Stimulated activated CD4-positive, alpha-beta T cell treated with anti-CD3 and anti-CD28 coated beads, Interleukin-15, amount 100 ng/mL, for 1 hour (primary cell): Measurements from ENCODE around the gene IFNGR1.

Experiments
- DNase-seq, 2 donors: peaks; one replicate each; pipeline ENCODE4 v3.0.0-alpha.2; 2020; ENCODE audit warnings: low read depth in 1 of 2, low spot score in 1 of 2

The IFNGR1 gene

DNA sequence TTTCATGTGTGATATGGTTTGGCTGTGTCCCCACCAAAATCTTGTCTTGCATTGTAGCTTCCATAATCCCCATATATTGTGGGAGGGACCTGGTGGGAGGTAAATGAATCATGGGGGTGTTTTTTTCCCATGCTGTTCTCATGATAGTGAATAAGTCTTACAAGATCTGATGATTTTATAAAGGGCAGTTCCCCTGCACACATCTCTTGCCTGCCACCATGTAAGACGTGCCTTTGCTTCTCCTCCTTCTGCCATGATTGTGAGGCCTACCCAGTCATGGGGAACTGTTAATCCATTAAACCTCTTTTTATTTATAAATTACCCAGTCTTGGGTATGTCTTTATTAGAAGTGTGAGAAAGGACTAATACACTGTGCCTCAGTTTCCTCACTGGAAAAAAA, 41.6 kb downstream of the IFNGR1 start:
- DNase-seq, result no peak

DNA sequence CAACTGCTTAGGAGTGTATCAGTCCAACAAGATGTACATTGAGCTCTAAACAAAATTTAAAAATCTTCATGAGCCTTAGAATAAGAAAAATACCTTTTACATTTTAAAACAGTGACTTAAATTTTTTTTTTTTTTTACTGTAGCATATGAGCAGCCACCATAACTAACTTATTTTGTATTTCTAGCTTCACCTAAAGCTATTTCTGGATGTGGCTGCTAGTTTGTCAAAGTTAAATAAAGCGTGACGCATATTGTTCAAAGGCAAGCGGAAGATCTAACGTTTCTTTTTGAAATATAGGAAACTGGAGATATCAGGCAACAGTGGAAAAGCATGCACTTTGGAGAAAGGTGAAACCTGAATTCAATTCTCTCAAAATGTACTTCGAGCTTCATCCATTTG, 42.5 kb downstream of the IFNGR1 start:
- no peak for DNase-seq

DNA sequence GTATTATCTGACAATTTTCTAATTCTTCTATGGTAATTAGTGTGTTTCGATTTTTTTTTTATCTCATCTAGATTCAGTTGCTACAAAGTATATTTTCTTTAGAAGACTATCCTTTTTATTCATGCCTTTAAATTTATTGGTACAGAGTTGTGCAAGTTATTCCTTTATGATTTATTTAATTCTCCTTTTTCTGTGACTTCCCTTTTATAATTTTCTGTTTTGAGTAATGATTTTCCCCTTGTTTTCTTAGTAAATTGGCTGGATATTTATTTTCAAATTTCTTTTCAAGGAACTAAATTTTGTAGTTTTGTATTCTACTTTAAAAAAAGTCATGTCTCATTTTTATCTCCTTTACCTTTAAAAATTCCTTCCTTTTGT, 43.3 kb downstream of the IFNGR1 start:
- DNase-seq, result no peak

DNA sequence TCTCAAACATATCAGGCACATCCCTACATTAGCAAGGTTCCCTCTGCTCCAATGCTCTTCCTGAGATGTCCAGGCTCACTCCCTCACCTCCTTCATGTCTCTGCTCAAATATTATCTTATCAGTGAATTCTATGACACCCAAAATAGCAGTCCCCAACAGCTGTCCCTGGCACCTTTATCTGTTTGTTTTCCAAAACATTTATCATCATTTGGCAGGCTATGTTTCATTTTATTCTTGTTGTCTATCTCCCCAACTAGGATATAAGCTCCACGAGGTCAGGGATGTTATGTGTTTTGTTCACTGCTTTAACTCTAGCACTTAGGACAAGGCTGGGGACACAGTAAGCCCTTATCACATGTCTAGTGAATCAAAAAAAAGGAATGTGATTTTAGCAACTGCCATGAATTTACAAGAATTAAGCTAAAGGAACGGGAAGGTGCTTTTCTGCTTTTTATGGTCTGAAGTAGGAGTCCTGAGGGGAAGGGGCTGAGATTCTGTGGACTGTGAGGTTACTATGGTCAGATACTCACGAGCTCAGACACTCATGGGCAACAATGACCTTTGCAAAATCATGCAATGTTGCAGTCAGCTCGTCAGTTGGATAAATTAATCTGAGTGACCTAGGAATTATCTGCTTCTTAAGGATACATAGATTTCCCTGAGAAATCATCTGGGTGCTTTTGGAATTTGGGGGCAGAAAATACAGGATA, 43.9 kb downstream of the IFNGR1 start:
- no peak for DNase-seq

DNA sequence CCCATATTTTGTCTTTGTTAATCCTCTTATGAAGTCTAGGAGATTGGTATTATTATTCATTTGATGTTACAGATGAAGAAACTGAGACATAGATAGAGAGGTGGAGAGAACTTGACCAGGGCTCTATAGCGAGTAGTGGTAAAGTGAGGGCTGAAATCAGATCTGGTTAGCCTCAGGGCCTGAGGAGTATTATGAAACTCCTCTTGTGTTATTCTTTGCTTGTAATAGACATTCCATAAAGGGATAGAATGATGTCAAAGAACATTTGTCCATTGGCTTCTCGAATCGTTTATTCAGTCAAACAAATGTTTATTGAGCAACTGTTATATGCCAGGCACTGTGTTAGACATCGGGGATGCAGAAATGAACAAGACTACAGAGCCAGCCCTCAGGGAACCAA, 45.7 kb downstream of the IFNGR1 start, which contains the start of gene IL22RA2:
TSS of gene IL22RA2 (minus strand) at position 144 of the 400 bp plus-strand sequence. CDS start 11,895 bp downstream, outside the sequence.
- no peak for DNase-seq

DNA sequence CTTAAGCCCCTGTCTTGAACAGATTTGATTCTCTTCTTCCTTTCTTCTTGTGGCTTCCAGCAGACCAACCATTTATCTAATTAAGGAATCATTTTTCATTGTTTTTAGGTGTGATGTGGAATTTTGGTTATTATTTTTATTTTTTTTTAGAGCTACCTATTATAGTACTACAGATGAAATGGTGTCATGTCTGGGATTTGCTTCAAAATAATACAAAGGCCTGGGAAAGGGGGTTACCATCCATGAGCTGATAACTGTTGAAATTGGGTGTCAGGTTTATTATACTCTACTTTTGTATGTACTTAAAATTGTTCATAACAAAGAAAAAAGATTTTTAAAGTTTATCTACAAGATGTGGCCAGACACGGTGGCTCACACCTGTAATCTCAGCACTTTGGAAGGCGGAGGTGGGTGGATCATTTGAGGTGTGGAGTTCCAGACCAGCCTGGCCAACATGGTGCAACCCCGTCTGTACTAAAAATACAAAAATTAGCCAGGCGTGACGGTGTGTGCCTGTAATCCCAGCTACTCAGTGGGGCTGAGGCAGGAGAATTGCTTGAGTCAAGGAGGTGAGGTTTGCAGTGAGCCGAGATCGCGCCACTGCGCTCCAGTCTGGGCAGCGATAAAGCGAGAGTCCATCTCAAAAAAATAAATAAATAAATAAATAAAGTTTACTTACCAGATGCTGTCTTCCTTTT, 46.3 kb downstream of the IFNGR1 start:
- no peak for DNase-seq

DNA sequence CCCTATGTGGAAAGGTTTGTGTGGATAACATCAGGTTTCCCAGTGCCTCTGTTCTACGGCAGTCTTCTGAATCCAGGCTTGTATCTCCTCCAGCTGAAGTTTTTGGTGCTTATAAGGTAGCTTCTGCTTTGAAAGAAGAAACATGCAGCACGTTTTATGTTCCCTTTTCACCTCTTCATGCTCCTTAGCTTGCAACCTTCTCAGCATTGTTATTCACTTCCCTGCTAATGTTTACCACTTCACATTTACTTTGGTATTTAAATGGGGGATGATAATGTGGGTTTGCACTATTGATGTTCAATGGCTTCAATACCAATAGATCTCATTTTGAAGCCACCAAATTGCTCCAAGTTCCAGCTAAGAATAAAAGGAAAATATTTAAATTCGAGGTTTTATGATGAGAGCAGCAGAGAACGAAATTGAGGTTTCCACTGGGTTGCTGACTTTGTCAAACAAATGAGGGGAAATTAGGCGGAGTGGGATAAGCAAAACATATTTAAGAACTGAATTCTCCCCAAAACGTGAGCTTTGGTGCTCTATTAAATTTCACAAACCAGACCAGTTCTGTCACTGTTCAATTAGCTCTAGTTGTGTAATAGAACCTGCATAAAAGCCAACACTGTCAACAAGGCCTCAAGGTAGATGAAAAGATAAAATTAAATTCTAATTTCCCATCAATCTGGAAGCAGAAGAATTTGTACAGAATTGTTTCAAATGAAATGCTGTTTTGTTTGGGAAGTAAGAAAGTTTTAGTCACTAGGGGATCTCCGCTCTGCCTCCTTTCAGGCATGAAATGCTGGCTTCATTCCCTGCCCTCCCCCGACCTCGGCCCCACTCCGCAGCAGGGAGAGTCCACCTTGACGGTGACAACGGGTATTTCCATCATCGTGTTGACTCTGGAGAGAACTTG, 47.1 kb downstream of the IFNGR1 start:
- no peak for DNase-seq

DNA sequence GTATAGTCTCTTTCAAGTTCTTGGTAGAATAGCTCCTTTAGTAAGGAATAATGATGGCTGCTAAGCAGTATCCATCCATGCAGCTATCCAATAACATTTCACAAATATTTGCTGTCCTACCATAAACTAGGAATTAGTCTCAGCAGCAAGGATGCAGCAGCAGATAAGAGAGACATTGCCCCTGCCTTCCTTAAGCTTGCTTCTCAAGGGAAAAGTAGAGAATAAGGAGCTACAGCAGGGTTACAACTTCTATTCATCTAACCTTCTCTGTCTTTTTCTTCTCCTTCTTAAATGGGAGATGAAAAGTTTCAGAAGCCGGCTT, 48.2 kb downstream of the IFNGR1 start:
- DNase-seq, result no peak

DNA sequence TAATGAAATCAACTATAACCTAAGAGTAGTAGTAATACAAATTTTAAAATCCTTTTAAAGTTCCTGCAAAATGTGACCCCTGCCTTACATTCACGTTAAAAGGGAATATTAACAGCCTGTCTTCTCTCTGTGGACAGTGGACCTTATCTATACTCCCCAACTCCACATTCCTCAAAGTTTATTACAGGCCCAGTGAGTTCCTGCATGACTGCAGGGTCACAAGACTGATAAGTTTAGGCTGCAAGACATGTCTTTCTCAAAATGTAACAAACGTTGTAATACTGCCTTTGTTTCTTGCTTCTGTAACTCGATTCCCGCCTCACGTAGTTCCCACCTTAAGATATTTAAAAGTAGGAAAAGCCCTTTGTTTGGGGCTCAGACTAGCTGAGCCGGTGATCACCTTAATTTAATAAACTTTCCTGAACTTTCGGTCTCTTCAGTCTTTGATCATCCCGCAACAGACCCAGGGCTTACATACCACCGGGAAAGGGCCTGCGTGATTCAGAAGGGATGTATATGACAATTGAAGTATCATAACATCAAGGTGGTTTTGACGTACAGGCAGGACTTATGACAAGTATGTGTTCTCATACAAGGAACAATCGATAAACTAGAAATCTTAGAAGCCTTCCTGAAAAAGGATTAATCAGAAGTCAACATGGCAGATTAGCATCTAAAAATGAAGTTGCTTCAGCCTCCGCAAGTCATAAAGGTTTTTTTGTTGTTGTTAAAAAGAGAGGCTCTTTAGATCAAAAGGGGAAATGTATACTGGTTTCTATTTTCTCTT, 48.7 kb downstream of the IFNGR1 start:
- no peak for DNase-seq

DNA sequence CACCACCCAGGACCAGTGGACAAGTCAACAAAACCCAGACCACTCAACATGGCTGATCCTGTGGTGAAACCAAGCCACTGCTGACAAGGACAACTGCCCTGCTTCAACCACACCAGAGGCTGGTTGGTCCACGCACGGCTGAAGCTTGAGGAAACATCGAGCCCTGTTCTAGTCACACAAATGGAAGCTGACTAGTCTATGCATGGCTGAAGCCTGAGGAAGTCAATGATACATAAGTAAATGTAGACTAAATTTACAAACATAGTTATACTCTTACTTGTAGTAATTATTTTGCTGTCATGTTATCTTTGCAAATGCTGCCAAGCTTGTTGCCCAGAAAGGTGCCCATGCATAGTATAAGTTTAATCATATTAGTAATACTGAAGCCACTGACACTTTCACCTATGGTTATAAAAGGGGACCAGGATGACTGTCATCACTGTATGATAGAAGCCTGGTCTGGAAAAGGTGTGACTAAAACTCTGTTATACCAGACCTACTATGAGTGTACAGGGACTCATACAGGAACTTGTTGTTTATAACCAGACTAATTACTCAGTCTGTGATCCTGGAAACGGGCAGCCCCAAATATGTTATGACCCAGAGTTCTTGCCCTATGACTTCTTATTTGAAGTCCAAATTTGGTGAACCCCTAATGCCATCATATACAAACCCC, 51.3 kb downstream of the IFNGR1 start:
- no peak for DNase-seq

DNA sequence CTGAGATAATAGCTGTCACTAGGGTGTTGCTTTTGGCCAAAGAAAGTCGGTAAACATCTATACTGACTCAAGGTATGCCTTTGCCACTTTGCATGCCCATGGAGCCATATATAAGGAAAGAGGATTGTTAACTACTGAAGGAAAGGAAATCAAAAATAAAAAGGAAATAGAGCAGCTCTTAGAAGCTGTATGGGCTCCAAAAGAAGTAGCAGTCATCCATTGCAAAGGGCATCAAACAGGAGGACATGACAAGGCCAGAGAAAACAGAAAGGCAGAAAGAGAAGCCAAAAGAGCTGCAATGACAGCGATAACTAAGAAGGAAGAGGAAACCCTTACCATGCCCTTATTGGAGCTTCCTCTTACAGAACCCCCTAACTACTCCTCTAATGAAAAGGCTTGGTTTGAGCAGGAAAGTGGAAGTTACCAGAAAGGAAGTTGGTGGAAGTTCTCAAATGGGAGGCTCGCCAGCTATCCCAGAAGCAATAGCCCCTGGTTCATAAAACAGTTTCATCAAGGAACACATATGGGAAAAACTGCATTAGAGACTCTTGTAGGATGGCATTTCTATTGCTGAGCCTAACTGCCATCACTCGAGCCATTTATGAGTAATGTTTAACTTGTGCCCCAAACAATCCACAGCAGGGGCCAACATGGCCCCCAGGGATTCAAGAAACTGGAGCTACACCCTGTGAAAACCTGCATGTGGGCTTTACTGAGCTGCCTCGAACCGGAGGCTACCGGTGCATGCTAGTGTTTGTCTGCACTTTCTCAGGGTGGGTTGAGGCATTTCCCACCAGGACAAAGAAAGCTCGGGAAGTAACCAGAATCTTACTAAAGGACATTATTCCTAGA, 52.7 kb downstream of the IFNGR1 start:
- DNase-seq, result no peak

DNA sequence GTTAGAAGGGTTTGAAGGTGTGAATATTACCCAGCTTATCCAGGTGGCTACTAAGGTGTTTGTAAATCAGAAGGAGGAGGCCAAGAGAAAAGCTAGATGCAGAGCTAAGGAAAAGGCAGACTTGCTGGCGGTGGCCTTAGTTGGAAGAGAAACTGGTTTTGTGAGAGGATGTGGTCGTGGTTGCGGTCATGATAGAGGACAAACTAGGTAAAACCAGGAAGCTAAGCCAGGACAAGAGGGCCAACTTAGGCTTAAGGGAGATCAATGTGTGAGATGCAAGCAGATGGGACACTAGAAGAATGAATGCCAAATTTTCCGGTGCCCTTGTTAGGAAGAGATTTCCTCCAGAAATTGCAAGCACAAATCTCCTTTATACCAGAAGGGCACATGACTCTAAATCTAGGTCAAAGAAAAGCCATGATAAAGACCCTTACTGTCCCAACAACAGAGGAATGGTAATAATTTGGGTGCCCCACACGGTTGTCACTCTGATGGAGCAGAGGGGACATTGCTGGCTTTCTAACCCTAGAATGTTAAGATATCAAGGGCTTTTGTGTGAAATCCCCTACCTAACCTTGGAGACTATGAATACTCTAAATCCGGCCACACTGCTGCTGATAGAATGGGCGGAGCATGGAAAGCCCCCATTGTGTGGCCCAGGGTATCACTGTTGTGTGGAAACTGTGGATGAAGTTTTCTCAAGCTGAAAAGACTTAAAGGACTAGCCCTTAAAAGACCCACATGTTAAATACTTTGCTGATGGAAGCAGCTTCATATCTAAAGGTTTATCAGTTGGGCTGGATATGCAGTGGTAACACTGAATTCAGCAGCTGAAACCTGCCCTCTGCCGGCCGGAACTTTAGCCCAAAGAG, 53.6 kb downstream of the IFNGR1 start:
- DNase-seq, result peak; percentile 1 to 12

DNA sequence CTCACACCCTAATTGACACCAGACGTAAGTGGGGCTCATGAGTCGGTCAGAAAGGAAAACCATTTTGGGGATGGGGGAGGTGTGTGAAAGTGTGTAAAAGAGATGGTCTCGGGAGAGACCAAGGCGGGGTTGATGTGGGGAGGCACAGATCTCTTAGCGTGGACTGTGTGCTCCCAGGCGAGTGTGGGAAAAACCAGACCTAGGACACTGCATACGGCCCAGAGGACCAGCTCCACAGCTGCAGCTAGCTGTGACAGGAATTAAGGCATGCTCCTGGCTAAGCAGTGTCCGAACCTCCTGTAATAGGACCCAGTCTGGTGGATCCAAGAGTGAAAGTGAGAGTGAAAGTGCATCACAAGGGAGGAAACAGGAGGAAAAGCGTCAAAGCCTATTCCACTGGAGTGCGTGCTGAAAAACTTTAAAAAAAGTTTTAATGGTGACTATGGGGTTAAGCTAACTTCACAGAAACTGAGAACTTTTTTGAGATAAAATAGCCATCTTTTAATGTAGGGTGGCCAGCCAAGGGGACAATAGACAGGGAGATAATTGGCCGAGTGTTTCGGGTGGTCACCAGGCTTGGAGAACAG, 55.4 kb downstream of the IFNGR1 start:
- no peak for DNase-seq

DNA sequence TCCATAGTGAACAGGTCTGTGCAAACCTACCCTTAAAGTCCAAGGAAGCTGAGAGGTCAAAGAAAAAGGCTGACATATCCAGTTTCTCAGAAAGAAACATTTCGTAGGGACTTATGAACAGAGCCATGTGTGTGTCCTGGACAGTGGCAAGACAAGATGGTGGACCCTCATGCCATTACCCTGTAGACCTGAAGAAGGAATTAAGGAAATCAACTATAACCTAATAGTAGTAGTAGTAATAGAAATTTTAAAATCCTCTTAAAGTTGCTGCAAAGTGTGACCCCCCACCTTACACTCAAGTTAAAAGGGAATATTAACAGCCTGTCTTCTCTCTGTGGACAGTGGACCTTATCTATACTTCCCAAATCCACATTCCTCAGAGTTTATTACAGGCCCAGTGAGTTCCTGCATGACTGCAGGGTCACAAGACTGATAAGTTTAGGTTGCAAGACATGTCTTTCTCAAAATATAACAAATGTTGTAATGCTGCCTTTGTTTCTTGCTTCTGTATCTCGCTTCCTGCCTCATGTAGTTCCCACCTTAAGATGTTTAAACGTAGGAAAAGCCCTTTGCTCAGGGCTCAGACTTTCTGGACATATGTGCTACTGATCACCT, 56.4 kb downstream of the IFNGR1 start:
- DNase-seq, result no peak

DNA sequence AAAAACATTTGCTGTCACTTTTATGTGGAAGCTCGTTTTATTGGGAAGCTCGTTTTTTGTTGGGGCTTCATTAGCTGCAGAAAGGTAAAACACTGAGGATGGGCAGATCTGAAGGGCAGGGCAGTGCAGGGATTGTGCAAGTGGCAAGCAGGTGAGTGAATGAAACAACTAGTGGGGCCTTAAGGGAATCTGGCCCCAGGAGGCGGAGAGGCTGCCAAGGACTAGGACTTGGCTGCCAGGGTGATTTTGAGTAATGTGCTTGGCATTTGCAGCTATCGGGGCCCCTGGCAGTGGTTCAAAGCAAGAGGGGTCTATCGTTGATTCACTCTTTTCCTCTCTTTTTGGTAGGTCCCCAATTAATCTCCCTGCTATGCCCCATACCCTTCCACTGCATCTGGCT, 57.2 kb downstream of the IFNGR1 start:
- no peak for DNase-seq

DNA sequence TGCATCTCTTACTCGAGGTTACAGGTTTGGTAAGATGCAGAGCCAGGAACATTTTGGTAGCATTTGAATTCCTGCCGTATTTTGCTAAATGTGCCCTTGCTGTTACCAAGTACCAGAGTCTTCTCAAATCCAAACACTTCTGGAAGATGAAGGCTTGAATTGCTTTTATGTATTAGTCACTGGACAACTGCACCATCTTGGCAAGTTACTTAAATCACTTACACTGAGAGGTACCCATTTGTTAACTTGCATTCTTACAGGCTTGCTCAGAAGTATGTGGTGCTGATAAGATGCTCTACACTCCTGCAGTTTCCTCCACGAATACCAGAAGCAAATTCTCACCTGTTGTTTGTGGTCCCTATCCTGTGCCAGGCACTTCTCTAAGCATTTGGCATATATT, 58.4 kb downstream of the IFNGR1 start:
- no peak for DNase-seq

DNA sequence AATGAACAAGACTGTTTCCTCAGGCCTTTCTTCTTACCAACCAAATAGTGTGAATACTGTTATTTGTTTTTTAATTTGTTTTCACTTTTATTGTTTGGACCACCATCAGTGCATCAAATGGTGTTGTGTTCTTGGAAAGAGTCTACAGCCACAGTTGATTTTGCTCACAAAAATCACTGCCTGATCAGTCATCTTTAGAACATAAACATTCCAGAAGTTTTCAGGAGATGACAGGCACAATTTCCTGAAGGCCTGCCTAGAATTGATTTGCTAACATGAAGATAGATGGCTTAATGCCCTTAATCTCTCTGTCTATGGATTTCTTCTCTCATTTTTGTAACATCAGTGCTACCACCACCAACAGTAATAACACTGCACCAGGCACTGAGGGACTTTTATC, 59.3 kb downstream of the IFNGR1 start:
- DNase-seq, result no peak

DNA sequence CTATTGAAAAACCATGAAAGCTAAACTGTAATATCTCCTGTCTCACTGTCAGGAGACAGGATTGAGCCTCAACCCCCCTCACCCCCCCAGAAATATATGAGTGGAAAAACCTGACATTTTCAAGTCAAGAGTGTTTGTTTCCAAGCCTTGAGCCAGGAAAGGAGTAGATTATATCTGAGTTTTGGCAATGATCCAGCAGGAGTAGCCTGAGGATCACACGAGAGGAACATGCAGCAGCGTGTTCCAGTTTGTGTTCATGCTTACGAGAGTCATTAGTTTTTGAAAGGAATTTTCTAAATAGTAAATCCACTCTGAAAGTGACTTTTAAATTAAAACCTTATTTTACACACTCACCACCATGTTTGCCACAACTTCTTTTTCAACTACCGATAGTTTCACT, 61.6 kb downstream of the IFNGR1 start:
- DNase-seq, result no peak
